ENCODE results near the gene GRIP2.

GRIP2 gene

GRCh38 chr3:14453876-14454638 lies 86.1 kb downstream of the GRIP2 start:
- DNase-seq (ENCODE audit: low read depth in 2 of 2) = no peak

GRCh38 chr3:14452740-14453710 lies 87.1 kb downstream of the GRIP2 start:
- DNase-seq (ENCODE audit: low read depth in 2 of 2) = no peak

- no peak for DNase-seq (ENCODE audit: low read depth in 2 of 2)
Measured at GRCh38 chr3:14451844-14452739, 88.0 kb downstream of the GRIP2 start.

- DNase-seq (ENCODE audit: low read depth in 2 of 2) = no peak
Measured at GRCh38 chr3:14450922-14451606, 89.1 kb downstream of the GRIP2 start.

- no peak for DNase-seq (ENCODE audit: low read depth in 2 of 2)
Measured at GRCh38 chr3:14450506-14450905, 89.6 kb downstream of the GRIP2 start.

GRCh38 chr3:14448756-14449727 lies 91.1 kb downstream of the GRIP2 start:
- no peak for DNase-seq (ENCODE audit: low read depth in 2 of 2)

- no peak for DNase-seq (ENCODE audit: low read depth in 2 of 2)
Measured at GRCh38 chr3:14448063-14448462, 92.1 kb downstream of the GRIP2 start.

- no peak for DNase-seq (ENCODE audit: low read depth in 2 of 2)
Measured at GRCh38 chr3:14446988-14447570, 93.1 kb downstream of the GRIP2 start.

- no peak for DNase-seq (ENCODE audit: low read depth in 2 of 2)
Measured at GRCh38 chr3:14445773-14446172, 94.4 kb downstream of the GRIP2 start.

GRCh38 chr3:14444380-14444779 lies 95.8 kb downstream of the GRIP2 start:
- no peak for DNase-seq (ENCODE audit: low read depth in 2 of 2)

- no peak for DNase-seq (ENCODE audit: low read depth in 2 of 2)
Measured at GRCh38 chr3:14441920-14442300, 98.2 kb downstream of the GRIP2 start.

GRCh38 chr3:14441240-14441919 lies 98.8 kb downstream of the GRIP2 start:
- DNase-seq (ENCODE audit: low read depth in 2 of 2) = no peak

GRCh38 chr3:14440531-14441239 lies 99.5 kb downstream of the GRIP2 start:
- DNase-seq (ENCODE audit: low read depth in 2 of 2) = no peak

GRCh38 chr3:14440168-14440518 lies 100.0 kb downstream of the GRIP2 start:
- DNase-seq (ENCODE audit: low read depth in 2 of 2) = no peak

- DNase-seq (ENCODE audit: low read depth in 2 of 2) = no peak
Measured at GRCh38 chr3:14439501-14440167, 100.5 kb downstream of the GRIP2 start.
